Measurements from ENCODE around the gene FOXK2. TPM values are rescaled to one million over a fixed set of nuclear protein-coding genes. Genes with fewer than 3 reads are reported as not detected.

The FOXK2 gene
- total and polyA plus RNA-seq, 2 donors (not counting 1 experiment from before 2014, with no cell fraction given): 19.7 to 62.7 TPM

GRCh38 chr17:82595893-82596292 lies 76.4 kb downstream of the FOXK2 start:
- Histone ChIP-seq H3K9ac (ENCODE audit: low read length) (no peak overlapping the region), H3K9me3 (ENCODE audit: control extremely low read depth in 1 of 3, control insufficient read depth in 2 of 3, insufficient read depth in 1 of 3, low read length in 2 of 3) (peaks cover 0 to 7% (median 0%) of the 10 kb centered on the region in 3 donors), H3K4me1 (ENCODE audit: control insufficient read depth in 2 of 2, insufficient read depth in 2 of 2, low read length in 2 of 2) (peaks cover 34 to 75% of the 10 kb centered on the region in 2 donors), H2AFZ (ENCODE audit: insufficient read depth, low read depth, low read length, poor library complexity, severe bottlenecking) (no peak overlapping the region), H4K20me1 (ENCODE audit: control insufficient read depth, insufficient read depth, low read length, poor library complexity, severe bottlenecking) (no peaks in the 10 kb centered on the region), H3K4me2 (replicated peaks; ENCODE audit: low read depth, low read length, poor library complexity, severe bottlenecking) (peak overlapping the region; percentile 3), H3K36me3 (replicated peaks in 1 of 2; ENCODE audit: control extremely low read depth in 1 of 2, control insufficient read depth in 1 of 2, extremely low read depth in 1 of 2, insufficient read depth in 2 of 2, low read length in 1 of 2) (peaks cover 0 to 17% of the 10 kb centered on the region in 2 experiments), H3K4me3 (ENCODE audit: control extremely low read depth in 1 of 5, extremely low read depth in 1 of 5, insufficient read depth in 1 of 5, low read depth in 2 of 5, low read length in 4 of 5) (no peak overlapping the region), H3K27ac (ENCODE audit: low read length in 2 of 2) (no peak overlapping the region), H3K27me3 (replicated peaks in 1 of 4; ENCODE audit: control extremely low read depth in 1 of 4, control insufficient read depth in 3 of 4, insufficient read depth in 4 of 4, low read length in 3 of 4) (no peaks in the 10 kb centered on the region), H3K79me2 (ENCODE audit: control insufficient read depth, insufficient read depth, low read length) (peaks cover 5% of the 10 kb centered on the region)
- Mint-ChIP-seq H3K9me3 (ENCODE audit: insufficient read depth) (no peaks in the 10 kb centered on the region), H3K4me3 (peak overlapping the region; percentile 1), H3K27ac (no peak overlapping the region), H3K27me3 (no peaks in the 10 kb centered on the region), H3K4me1 (peaks cover 70% of the 10 kb centered on the region)
- 79% methylated on average over 19 of the region's 21 CpGs for WGBS (ENCODE audit: insufficient coverage)
- POLR2A ChIA-PET: no interaction called here
- CTCF ChIA-PET: no interaction called here
- no peak for TF ChIP-seq EZH2 (IDR thresholded peaks at IDR 0.05; ENCODE audit: borderline replicate concordance, insufficient read depth, low read depth, low read length, poor library complexity, severe bottlenecking)
- TF ChIP-seq CTCF (IDR thresholded peaks at IDR 0.05): no peak
- peak; percentile 46 for DNase-seq
- intact Hi-C loops (cut with micrococcal nuclease): no loop called here
- ATAC-seq (ENCODE audit: low read depth): no peak

GRCh38 chr17:82596296-82596695 lies 76.8 kb downstream of the FOXK2 start:
- H3K27ac Mint-ChIP-seq: no peak overlapping the region
- 81% methylated on average over 16 of the region's 16 CpGs for WGBS (ENCODE audit: insufficient coverage)

More at GRCh38 chr17:82596296-82596695, 76.8 kb downstream of the FOXK2 start:
- Histone ChIP-seq H2AFZ (ENCODE audit: insufficient read depth, low read depth, low read length, poor library complexity, severe bottlenecking) (no peak overlapping the region), H3K9ac (ENCODE audit: low read length) (no peak overlapping the region), H3K36me3 (replicated peaks in 1 of 2; ENCODE audit: control extremely low read depth in 1 of 2, control insufficient read depth in 1 of 2, extremely low read depth in 1 of 2, insufficient read depth in 2 of 2, low read length in 1 of 2) (peaks cover 0 to 19% of the 10 kb centered on the region in 2 experiments), H3K9me3 (ENCODE audit: control extremely low read depth in 1 of 3, control insufficient read depth in 2 of 3, insufficient read depth in 1 of 3, low read length in 2 of 3) (peaks cover 0 to 7% (median 0%) of the 10 kb centered on the region in 3 donors), H3K79me2 (ENCODE audit: control insufficient read depth, insufficient read depth, low read length) (peaks cover 5% of the 10 kb centered on the region), H4K20me1 (ENCODE audit: control insufficient read depth, insufficient read depth, low read length, poor library complexity, severe bottlenecking) (no peaks in the 10 kb centered on the region), H3K4me2 (replicated peaks; ENCODE audit: low read depth, low read length, poor library complexity, severe bottlenecking) (no peak overlapping the region), H3K4me3 (ENCODE audit: control extremely low read depth in 1 of 5, extremely low read depth in 1 of 5, insufficient read depth in 1 of 5, low read depth in 2 of 5, low read length in 4 of 5) (no peak overlapping the region), H3K27ac (ENCODE audit: low read length in 2 of 2) (no peak overlapping the region), H3K4me1 (ENCODE audit: control insufficient read depth in 2 of 2, insufficient read depth in 2 of 2, low read length in 2 of 2) (peaks cover 34 to 77% of the 10 kb centered on the region in 2 donors), H3K27me3 (replicated peaks in 1 of 4; ENCODE audit: control extremely low read depth in 1 of 4, control insufficient read depth in 3 of 4, insufficient read depth in 4 of 4, low read length in 3 of 4) (no peaks in the 10 kb centered on the region)
- intact Hi-C loops (cut with micrococcal nuclease): no loop called here
- H3K9me3 Mint-ChIP-seq (ENCODE audit: insufficient read depth): no peaks in the 10 kb centered on the region
- no peaks in the 10 kb centered on the region for H3K27me3 Mint-ChIP-seq
- CTCF ChIA-PET: no interaction called here
- DNase-seq: peak; percentile 52
- ATAC-seq (ENCODE audit: low read depth): no peak
- H3K4me3 Mint-ChIP-seq: peak overlapping the region; percentile 1
- POLR2A ChIA-PET: no interaction called here
- TF ChIP-seq CTCF (IDR thresholded peaks at IDR 0.05) (no peak), EZH2 (IDR thresholded peaks at IDR 0.05; ENCODE audit: borderline replicate concordance, insufficient read depth, low read depth, low read length, poor library complexity, severe bottlenecking) (no peak)
- H3K4me1 Mint-ChIP-seq: peaks cover 74% of the 10 kb centered on the region

Data from B cell (primary cell).